GM12878 (cell line): ENCODE data around the gene SDS. TPM values are rescaled to one million over a fixed set of nuclear protein-coding genes. Genes with fewer than 3 reads are reported as not detected.

ENCODE experiments used
- ATAC-seq: fragments of 200-7000 bp; cut with Tn5 transposase; 3 replicates; pipeline ENCODE4 v1.9.1; 2020; ENCODE audit warnings: mild to moderate bottlenecking, moderate library complexity
- BruUV-seq: library from RNA; stranded (reverse); fragments of 400-500 nt; replicated peaks from 2 replicates; lab custom pipeline; 2021; lab: Mats Ljungman, UMichigan
- CTCF ChIA-PET: fragments of 300-600 bp; sonication (Branson Sonifier 250); formaldehyde crosslinking; extraction: SDS; loops from one replicate; lab custom pipeline; 2021; ENCODE audit warnings: inconsistent platforms; lab: Yijun Ruan, JAX
- POLR2A ChIA-PET: fragments of 350-600 bp; formaldehyde crosslinking; extraction: SDS; loops from one replicate; lab custom pipeline; 2021; ENCODE audit warnings: inconsistent platforms; lab: Charles Lee
- RAD21 ChIA-PET: fragments of 300-600 bp; sonication (Branson Sonifier 250); formaldehyde crosslinking; loops from one replicate; lab custom pipeline; 2023; ENCODE audit warnings: antibody characterized with exemption; ENCODE audit not compliant: unreplicated experiment; lab: Charles Lee
- SMC1A ChIA-PET: fragments of 300-600 bp; sonication (Branson Sonifier 250); formaldehyde crosslinking; loops from one replicate; lab custom pipeline; 2023; ENCODE audit not compliant: unreplicated experiment, uncharacterized antibody; lab: Charles Lee
- DNase-seq: peaks from one replicate; pipeline ENCODE4 v3.0.0-alpha.2; 2011; ENCODE audit warnings: low read depth, low spot score
- FAIRE-seq: peaks from 3 replicates; lab custom pipeline; 2011; peaks lifted over from hg19 to GRCh38; lab: Jason Lieb, UNC
- H2AFZ ChIP-seq: 2 replicates; pipeline ENCODE4 v1.6.0; 2011; ENCODE audit warnings: low read depth, low read length, control low read depth; ENCODE audit not compliant: control insufficient read depth
- H3K27ac ChIP-seq: 2 replicates; pipeline ENCODE4 v1.5.1; 2011; ENCODE audit warnings: control low read depth; ENCODE audit not compliant: control insufficient read depth, insufficient read depth
- H3K27me3 ChIP-seq, 2 experiments: replicated peaks in 1 of 2; 2 replicates each; pipeline versions ENCODE4 v1.6.0 to v1.6.1; 2011; ENCODE audit warnings: low read length in 1 of 2; ENCODE audit not compliant: control insufficient read depth in 2 of 2, insufficient read depth in 2 of 2
- H3K36me3 ChIP-seq, 2 experiments: 2 replicates each; pipeline ENCODE4 v1.5.1; 2011; ENCODE audit warnings: low read length in 1 of 2; ENCODE audit not compliant: control insufficient read depth in 2 of 2, insufficient read depth in 2 of 2
- H3K4me1 ChIP-seq: 2 replicates; pipeline ENCODE4 v1.6.1; 2011; ENCODE audit warnings: mild to moderate bottlenecking, low read length, moderate library complexity, mixed read lengths; ENCODE audit not compliant: control insufficient read depth, insufficient read depth
- H3K4me2 ChIP-seq: 2 replicates; pipeline ENCODE4 v1.6.0; 2011; ENCODE audit warnings: control low read depth; ENCODE audit not compliant: control insufficient read depth, insufficient read depth
- H3K4me3 ChIP-seq: fragments of 200-600 bp; sonication (generic); 2 replicates; pipeline ENCODE4 v1.5.1; 2016
- H3K79me2 ChIP-seq: 2 replicates; pipeline ENCODE4 v1.6.0; 2011; ENCODE audit warnings: low read length; ENCODE audit not compliant: control insufficient read depth, insufficient read depth
- H3K9ac ChIP-seq: 2 replicates; pipeline ENCODE4 v1.8.0; 2011; ENCODE audit warnings: low read length, control low read depth, mixed read lengths; ENCODE audit not compliant: control insufficient read depth, insufficient read depth
- H3K9me3 ChIP-seq: replicated peaks from 3 replicates; pipeline ENCODE4 v1.5.1; 2011; ENCODE audit warnings: mild to moderate bottlenecking, low read length; ENCODE audit not compliant: control insufficient read depth, insufficient read depth
- H4K20me1 ChIP-seq: 2 replicates; pipeline ENCODE4 v1.6.0; 2011; ENCODE audit not compliant: control insufficient read depth, insufficient read depth
- BMI1 ChIP-seq: fragments of 450-650 bp; IDR thresholded peaks from 2 replicates; pipeline ENCODE4 v1.6.1; 2016; ENCODE audit warnings: mild to moderate bottlenecking, moderate library complexity, borderline replicate concordance
- HSF1 ChIP-seq: fragments of 150-350 bp; IDR thresholded peaks from 2 replicates; pipeline ENCODE4 v1.6.1; 2014; ENCODE audit warnings: mild to moderate bottlenecking, low read depth, low read length
- PML ChIP-seq: IDR thresholded peaks from 2 replicates; pipeline ENCODE4 v1.6.1; 2012; ENCODE audit warnings: low read length, inconsistent platforms
- POLR2AphosphoS2 ChIP-seq: IDR thresholded peaks from 2 replicates; pipeline ENCODE4 v1.6.1; 2011; ENCODE audit warnings: low read depth, mild to moderate bottlenecking, low read length, improper control_type of control experiment, moderate library complexity
- STAT1 ChIP-seq: fragments of 450-650 bp; conservative IDR thresholded peaks from 2 replicates; pipeline ENCODE4 v1.6.1; 2014; ENCODE audit warnings: antibody characterized with exemption, mild to moderate bottlenecking
- WGBS: methylation state at CpG from one replicate; pipeline ENCODE4 v1.1.6; 2016; ENCODE audit warnings: low lambda C conversion rate; ENCODE audit not compliant: insufficient replicate concordance, insufficient coverage; ENCODE audit errors: missing lambda C conversion rate; 5-methylcytosine and 5-hydroxymethylcytosine counted together
- in situ Hi-C: fragments of 300-500 bp; cut with MboI; formaldehyde crosslinking; loops from 9 replicates; pipeline ENCODE4 v1.14.3; 2018; ENCODE audit warnings: mixed read lengths
- intact Hi-C: fragments of 100-400 bp; cut with micrococcal nuclease; formaldehyde crosslinking; loops from one replicate; pipeline ENCODE4 v1.14.2; 2022; ENCODE audit not compliant: unreplicated experiment
- polyA plus RNA-seq, 11 experiments: library from polyadenylated mRNA; depleted of rRNA in 4 of 11; unstranded in 6 of 11; stranded (reverse) in 5 of 11; fragments of >200 nt; fragmentation: Nextera tagmentation in 4 of 11; fragmentation: Illumina TruSeq in 1 of 11; extraction: Ambion mirVana in 4 of 11; extraction: Trizol in 1 of 11; gene quantifications; 1 replicate in 1 of 11; 2 replicates in 10 of 11; pipeline versions ENCODE4 v1.2.1 to v1.2.3, GENCODE V29; 2011 to 2016; ENCODE audit warnings: inconsistent platforms in 2 of 11, missing spikeins in 2 of 11, low read depth in 1 of 11
- total RNA-seq, 4 experiments: library from RNA; depleted of rRNA in 3 of 4; stranded (reverse); fragments of >200 nt in 3 of 4; fragmentation: Illumina TruSeq in 1 of 4; extraction: Trizol in 1 of 4; gene quantifications; 2 replicates each; pipeline versions ENCODE4 v1.2.1 to v1.2.3, GENCODE V29; 2013 to 2021
- TF ChIP-seq, protein P1 (sequence below): fragments of 450-650 bp; IDR thresholded peaks from 2 replicates; pipeline ENCODE4 v1.6.1; 2017; ENCODE audit warnings: mild to moderate bottlenecking
- TF ChIP-seq, protein P2 (sequence below): IDR thresholded peaks from 2 replicates; pipeline ENCODE4 v1.6.1; 2012; ENCODE audit warnings: low read depth, low read length, improper control_type of control experiment

Gene SDS
- total and polyA plus RNA-seq, 10 of the 15 experiments (the other 5 are each of a cell fraction or from before 2014, with no cell fraction given), result 0.18 TPM; not detected in 9

- Histone ChIP-seq H4K20me1 (no peaks in the 10 kb centered on the region), H3K9ac (no peak overlapping the region), H3K27ac (no peak overlapping the region), H3K27me3 (no peaks in the 10 kb centered on the region), H3K79me2 (no peaks in the 10 kb centered on the region), H2AFZ (no peak overlapping the region)
- ATAC-seq, result no peak; the same call in 1 of the 3 replicates
- ChIA-PET POLR2A (no interaction called here), SMC1A (interaction anchor here (0.9 kb wide), 1 partner anchor 58 kb away, joined by 4 read pairs; no protein-coding TSS in a partner anchor), CTCF (no interaction called here)
- in situ Hi-C loops, result no loop called here
- FAIRE-seq, result no peak
- TF ChIP-seq POLR2AphosphoS2 (no peak), HSF1 (no peak), PML (no peak), STAT1 (no peak), BMI1 (no peak)
- TF ChIP-seq, protein P1, sequence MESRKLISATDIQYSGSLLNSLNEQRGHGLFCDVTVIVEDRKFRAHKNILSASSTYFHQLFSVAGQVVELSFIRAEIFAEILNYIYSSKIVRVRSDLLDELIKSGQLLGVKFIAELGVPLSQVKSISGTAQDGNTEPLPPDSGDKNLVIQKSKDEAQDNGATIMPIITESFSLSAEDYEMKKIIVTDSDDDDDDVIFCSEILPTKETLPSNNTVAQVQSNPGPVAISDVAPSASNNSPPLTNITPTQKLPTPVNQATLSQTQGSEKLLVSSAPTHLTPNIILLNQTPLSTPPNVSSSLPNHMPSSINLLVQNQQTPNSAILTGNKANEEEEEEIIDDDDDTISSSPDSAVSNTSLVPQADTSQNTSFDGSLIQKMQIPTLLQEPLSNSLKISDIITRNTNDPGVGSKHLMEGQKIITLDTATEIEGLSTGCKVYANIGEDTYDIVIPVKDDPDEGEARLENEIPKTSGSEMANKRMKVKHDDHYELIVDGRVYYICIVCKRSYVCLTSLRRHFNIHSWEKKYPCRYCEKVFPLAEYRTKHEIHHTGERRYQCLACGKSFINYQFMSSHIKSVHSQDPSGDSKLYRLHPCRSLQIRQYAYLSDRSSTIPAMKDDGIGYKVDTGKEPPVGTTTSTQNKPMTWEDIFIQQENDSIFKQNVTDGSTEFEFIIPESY, result no peak
- TF ChIP-seq, protein P2, sequence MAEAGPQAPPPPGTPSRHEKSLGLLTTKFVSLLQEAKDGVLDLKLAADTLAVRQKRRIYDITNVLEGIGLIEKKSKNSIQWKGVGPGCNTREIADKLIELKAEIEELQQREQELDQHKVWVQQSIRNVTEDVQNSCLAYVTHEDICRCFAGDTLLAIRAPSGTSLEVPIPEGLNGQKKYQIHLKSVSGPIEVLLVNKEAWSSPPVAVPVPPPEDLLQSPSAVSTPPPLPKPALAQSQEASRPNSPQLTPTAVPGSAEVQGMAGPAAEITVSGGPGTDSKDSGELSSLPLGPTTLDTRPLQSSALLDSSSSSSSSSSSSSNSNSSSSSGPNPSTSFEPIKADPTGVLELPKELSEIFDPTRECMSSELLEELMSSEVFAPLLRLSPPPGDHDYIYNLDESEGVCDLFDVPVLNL, result no peak
- TF ChIP-seq, all 136 proteins: peak for 0
- no TSS peak for BruUV-seq
- intact Hi-C loops, result no loop called here
- 92% methylated on average over 12 of the region's 14 CpGs for WGBS
- Histone ChIP-seq H3K9me3 (no peaks in the 10 kb centered on the region), H3K4me1 (no peaks in the 10 kb centered on the region; the same call in 1 of the 2 replicates), H3K36me3 (no peaks in the 10 kb centered on the region; a peak in 2 of 4 replicates), H3K4me3 (no peak overlapping the region), H3K4me2 (no peak overlapping the region)
- DNase-seq, result no peak
- RAD21 ChIA-PET, result no interaction called here
Measured at GRCh38 chr12:113384778-113385177, 18.9 kb downstream of the SDS start.
